Stimulated activated CD8-positive, alpha-beta memory T cell treated with anti-CD3 and anti-CD28 coated beads, Interleukin-12 subunit alpha, Interleukin-12 subunit beta, amount 100 ng/mL, for 1 hour (primary cell): ENCODE data around the gene GALK2.

Experiments used
- DNase-seq: peaks from one replicate; pipeline ENCODE4 v3.0.0-alpha.2; 2020; ENCODE audit warnings: low read depth

GALK2 gene

GRCh38 chr15:49282366-49282765 is 112.3 kb downstream of the GALK2 start:
- no peak for DNase-seq

GRCh38 chr15:49286649-49287404 is 116.8 kb downstream of the GALK2 start:
- no peak for DNase-seq

GRCh38 chr15:49287481-49287880 is 117.4 kb downstream of the GALK2 start:
- DNase-seq, result no peak

GRCh38 chr15:49288391-49288790 is 118.3 kb downstream of the GALK2 start:
- DNase-seq, result no peak

GRCh38 chr15:49290191-49290590 is 120.1 kb downstream of the GALK2 start:
- no peak for DNase-seq

GRCh38 chr15:49293941-49294340 is 123.9 kb downstream of the GALK2 start:
- DNase-seq, result no peak

GRCh38 chr15:49296258-49296657 is 126.2 kb downstream of the GALK2 start:
- DNase-seq, result no peak

GRCh38 chr15:49297584-49297983 is 127.5 kb downstream of the GALK2 start:
- DNase-seq, result no peak

GRCh38 chr15:49300856-49301255 is 130.8 kb downstream of the GALK2 start:
- no peak for DNase-seq

GRCh38 chr15:49301562-49301961 is 131.5 kb downstream of the GALK2 start:
- no peak for DNase-seq

GRCh38 chr15:49303003-49303402 is 133.0 kb downstream of the GALK2 start:
- no peak for DNase-seq

GRCh38 chr15:49306551-49306950 is 136.5 kb downstream of the GALK2 start:
- DNase-seq, result no peak

GRCh38 chr15:49308686-49309085 is 138.6 kb downstream of the GALK2 start:
- DNase-seq, result no peak

GRCh38 chr15:49309889-49310288 is 139.8 kb downstream of the GALK2 start:
- no peak for DNase-seq

- no peak for DNase-seq
These were observed 143.6 kb downstream of the GALK2 start for GRCh38 chr15:49313650-49314049.

- DNase-seq, result no peak
These were observed 144.7 kb downstream of the GALK2 start for GRCh38 chr15:49314716-49315115.

GRCh38 chr15:49315391-49315823 is 145.4 kb downstream of the GALK2 start:
- no peak for DNase-seq

GRCh38 chr15:49320351-49320750 is 150.3 kb downstream of the GALK2 start:
- no peak for DNase-seq

GRCh38 chr15:49323207-49323606 is 153.2 kb downstream of the GALK2 start:
- DNase-seq, result no peak

- no peak for DNase-seq
These were observed 157.9 kb downstream of the GALK2 start for GRCh38 chr15:49327927-49328326.

- DNase-seq, result no peak
These were observed 158.9 kb downstream of the GALK2 start for GRCh38 chr15:49328941-49329340.

GRCh38 chr15:49330166-49330565 is 160.1 kb downstream of the GALK2 start:
- DNase-seq, result no peak

- no peak for DNase-seq
These were observed 161.4 kb downstream of the GALK2 start for GRCh38 chr15:49331442-49331841.

- no peak for DNase-seq
These were observed 161.9 kb downstream of the GALK2 start for GRCh38 chr15:49331951-49332350.
